GM19351 (cell line): ENCODE results near the gene VPS18.
"Not testable (repeated sequence)": the region's sequence is repeated elsewhere in the genome, so short reads cannot be mapped to it uniquely, and the experiment has no call there.

Experiments used
- ATAC-seq: cut with Tn5 transposase; IDR thresholded peaks from one replicate; pipeline ENCODE4 v1.9.1; 2021; ENCODE audit warnings: mild to moderate bottlenecking, moderate library complexity; ENCODE audit not compliant: unreplicated experiment

The VPS18 gene

GRCh38 chr15:40893733-40894680 lies at the start of gene VPS18:
VPS18 (plus strand) TSS chr15:40894450; CDS start chr15:40894769, 319 bp downstream.
- peak; percentile 88 for ATAC-seq

- ATAC-seq = no peak
Observed at GRCh38 chr15:40844696-40845030, 49.6 kb upstream of the VPS18 start.

- ATAC-seq = no peak
Observed at GRCh38 chr15:40845036-40845435, 49.2 kb upstream of the VPS18 start.

GRCh38 chr15:40845511-40846284 lies 48.6 kb upstream of the VPS18 start:
- no peak for ATAC-seq

- ATAC-seq = peak; percentile 9
Observed at GRCh38 chr15:40846841-40847222, 47.4 kb upstream of the VPS18 start.

GRCh38 chr15:40847223-40847961 lies 46.9 kb upstream of the VPS18 start:
- ATAC-seq = peak; percentile 47

GRCh38 chr15:40850576-40851112 lies 43.6 kb upstream of the VPS18 start:
- ATAC-seq = no peak

- no peak for ATAC-seq
Observed at GRCh38 chr15:40852529-40852928, 41.7 kb upstream of the VPS18 start.

- no peak for ATAC-seq
Observed at GRCh38 chr15:40853241-40853890, 40.9 kb upstream of the VPS18 start.

- no peak for ATAC-seq
Observed at GRCh38 chr15:40854161-40854560, 40.1 kb upstream of the VPS18 start.

- ATAC-seq = no peak
Observed at GRCh38 chr15:40855706-40856234, 38.5 kb upstream of the VPS18 start.

GRCh38 chr15:40856746-40857145 lies 37.5 kb upstream of the VPS18 start:
- no peak for ATAC-seq

GRCh38 chr15:40857601-40858341 lies 36.5 kb upstream of the VPS18 start:
- peak; percentile 73 for ATAC-seq

- ATAC-seq = no peak
Observed at GRCh38 chr15:40858706-40859105, 35.5 kb upstream of the VPS18 start.

- no peak for ATAC-seq
Observed at GRCh38 chr15:40859206-40859851, 34.9 kb upstream of the VPS18 start.

- ATAC-seq = not testable (repeated sequence)
Observed at GRCh38 chr15:40861147-40861546, 33.1 kb upstream of the VPS18 start.

GRCh38 chr15:40863660-40864270 lies 30.5 kb upstream of the VPS18 start:
- no peak for ATAC-seq

GRCh38 chr15:40867199-40867598 lies 27.1 kb upstream of the VPS18 start:
- ATAC-seq = no peak

- ATAC-seq = no peak
Observed at GRCh38 chr15:40869686-40870085, 24.6 kb upstream of the VPS18 start.
